Liver (tissue), 3 donors: ENCODE data around the gene GRM1.

ENCODE experiments used
- CTCF ChIP-seq: fragments of 150-350 bp; IDR thresholded peaks from 2 replicates; pipeline ENCODE4 v1.5.1; 2017; ENCODE audit warnings: improper control_type of control experiment, low read depth, low read length; ENCODE audit not compliant: missing input control
- EGR1 ChIP-seq, 2 donors: IDR thresholded peaks; 2 replicates each; pipeline ENCODE4 v1.6.1; 2016 to 2018; ENCODE audit warnings: antibody characterized with exemption in 2 of 2, low read depth in 2 of 2
- HNF4A ChIP-seq, 2 donors: conservative IDR thresholded peaks; 2 replicates each; pipeline ENCODE4 v1.6.1; 2016; ENCODE audit warnings: antibody characterized with exemption in 2 of 2, mild to moderate bottlenecking in 2 of 2
- HNF4G ChIP-seq: IDR thresholded peaks from 2 replicates; pipeline ENCODE4 v1.6.1; 2016; ENCODE audit warnings: antibody characterized with exemption
- JUND ChIP-seq, 2 donors: IDR thresholded peaks; 2 replicates each; pipeline ENCODE4 v1.6.1; 2016; ENCODE audit warnings: antibody characterized with exemption in 2 of 2
- NR2F2 ChIP-seq: IDR thresholded peaks from 2 replicates; pipeline ENCODE4 v1.6.1; 2016; ENCODE audit warnings: antibody characterized with exemption
- REST ChIP-seq: IDR thresholded peaks from 2 replicates; pipeline ENCODE4 v1.6.1; 2016; ENCODE audit warnings: antibody characterized with exemption, mild to moderate bottlenecking
- RXRA ChIP-seq, 2 donors: IDR thresholded peaks; 2 replicates each; pipeline ENCODE4 v1.6.1; 2017 to 2018; ENCODE audit warnings: antibody characterized with exemption in 2 of 2, mild to moderate bottlenecking in 1 of 2
- SP1 ChIP-seq: IDR thresholded peaks from 2 replicates; pipeline ENCODE4 v1.6.1; 2018; ENCODE audit warnings: antibody characterized with exemption, mild to moderate bottlenecking
- TAF1 ChIP-seq: conservative IDR thresholded peaks from 2 replicates; pipeline ENCODE4 v1.6.1; 2016; ENCODE audit warnings: antibody characterized with exemption, mild to moderate bottlenecking
- YY1 ChIP-seq: IDR thresholded peaks from 2 replicates; pipeline ENCODE4 v1.6.1; 2016; ENCODE audit warnings: antibody characterized with exemption, mild to moderate bottlenecking
- TF ChIP-seq, protein P1 (sequence below): IDR thresholded peaks from 2 replicates; pipeline ENCODE4 v1.6.1; 2016; ENCODE audit warnings: antibody characterized with exemption
- TF ChIP-seq, protein P2 (sequence below): IDR thresholded peaks from 2 replicates; pipeline ENCODE4 v1.6.1; 2016; ENCODE audit warnings: antibody characterized with exemption
- TF ChIP-seq, protein P3 (sequence below): IDR thresholded peaks from 2 replicates; pipeline ENCODE4 v1.6.1; 2016; ENCODE audit warnings: antibody characterized with exemption
- donor health status: healthy.
- donor health status: healthy.

- no peak for TF ChIP-seq JUND (IDR thresholded peaks at IDR 0.05)
- TF ChIP-seq, protein P1, sequence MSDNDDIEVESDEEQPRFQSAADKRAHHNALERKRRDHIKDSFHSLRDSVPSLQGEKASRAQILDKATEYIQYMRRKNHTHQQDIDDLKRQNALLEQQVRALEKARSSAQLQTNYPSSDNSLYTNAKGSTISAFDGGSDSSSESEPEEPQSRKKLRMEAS: no peak
- no peak for TF ChIP-seq CTCF
- TF ChIP-seq HNF4A (conservative IDR thresholded peaks at IDR 0.05): no peak
- TF ChIP-seq RXRA (IDR thresholded peaks at IDR 0.05): no peak
- TF ChIP-seq, protein P2, sequence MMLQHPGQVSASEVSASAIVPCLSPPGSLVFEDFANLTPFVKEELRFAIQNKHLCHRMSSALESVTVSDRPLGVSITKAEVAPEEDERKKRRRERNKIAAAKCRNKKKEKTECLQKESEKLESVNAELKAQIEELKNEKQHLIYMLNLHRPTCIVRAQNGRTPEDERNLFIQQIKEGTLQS: no peak
- no peak for TF ChIP-seq TAF1
- no peak for TF ChIP-seq NR2F2
- no peak for TF ChIP-seq REST
- TF ChIP-seq, protein P3, sequence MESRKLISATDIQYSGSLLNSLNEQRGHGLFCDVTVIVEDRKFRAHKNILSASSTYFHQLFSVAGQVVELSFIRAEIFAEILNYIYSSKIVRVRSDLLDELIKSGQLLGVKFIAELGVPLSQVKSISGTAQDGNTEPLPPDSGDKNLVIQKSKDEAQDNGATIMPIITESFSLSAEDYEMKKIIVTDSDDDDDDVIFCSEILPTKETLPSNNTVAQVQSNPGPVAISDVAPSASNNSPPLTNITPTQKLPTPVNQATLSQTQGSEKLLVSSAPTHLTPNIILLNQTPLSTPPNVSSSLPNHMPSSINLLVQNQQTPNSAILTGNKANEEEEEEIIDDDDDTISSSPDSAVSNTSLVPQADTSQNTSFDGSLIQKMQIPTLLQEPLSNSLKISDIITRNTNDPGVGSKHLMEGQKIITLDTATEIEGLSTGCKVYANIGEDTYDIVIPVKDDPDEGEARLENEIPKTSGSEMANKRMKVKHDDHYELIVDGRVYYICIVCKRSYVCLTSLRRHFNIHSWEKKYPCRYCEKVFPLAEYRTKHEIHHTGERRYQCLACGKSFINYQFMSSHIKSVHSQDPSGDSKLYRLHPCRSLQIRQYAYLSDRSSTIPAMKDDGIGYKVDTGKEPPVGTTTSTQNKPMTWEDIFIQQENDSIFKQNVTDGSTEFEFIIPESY: no peak
- TF ChIP-seq EGR1 (IDR thresholded peaks at IDR 0.05; ENCODE audit: low read depth in 2 of 2): no peak
- TF ChIP-seq SP1: no peak
- no peak for TF ChIP-seq HNF4G
- no peak for TF ChIP-seq YY1
These were observed 382.2 kb downstream of the GRM1 start for GRCh38 chr6:146410851-146411595.
